ENCODE measurements around the gene WWOX. TPM values are rescaled to one million over a fixed set of nuclear protein-coding genes. Genes with fewer than 3 reads are reported as not detected.

WWOX gene
- total and polyA plus RNA-seq, 2 experiments from 2014 or later: 17.0 to 39.8 TPM

GRCh38 chr16:78431701-78432100 lies 332.2 kb downstream of the WWOX start:
- Histone ChIP-seq H3K79me2 (no peaks in the 10 kb centered on the region), H3K4me2 (no peak overlapping the region), H3K4me1 (ENCODE audit: insufficient read depth) (no peaks in the 10 kb centered on the region), H3K27ac (no peak overlapping the region), H3K27me3 (no peaks in the 10 kb centered on the region), H3K36me3 (replicated peaks; ENCODE audit: insufficient read depth, low read depth) (no peaks in the 10 kb centered on the region), H3K4me3 (no peak overlapping the region), H2AFZ (no peak overlapping the region), H4K20me1 (ENCODE audit: insufficient read depth, poor library complexity, severe bottlenecking) (no peaks in the 10 kb centered on the region), H3K9me3 (ENCODE audit: low read depth) (no peaks in the 10 kb centered on the region), H3K9me2 (replicated peaks; ENCODE audit: insufficient read depth) (no peaks in the 10 kb centered on the region)
- DNase-seq (ENCODE audit: low spot score): no peak
- TF ChIP-seq EZH2 (IDR thresholded peaks at IDR 0.05; ENCODE audit: borderline replicate concordance): no peak
- TF ChIP-seq CTCF (IDR thresholded peaks at IDR 0.05; ENCODE audit: poor library complexity): no peak
- TF ChIP-seq EZH2phosphoT487 (IDR thresholded peaks at IDR 0.05; ENCODE audit: low read depth, severe bottlenecking, unreplicated experiment): no peak
- WGBS (ENCODE audit: low lambda C conversion rate, missing lambda C conversion rate): 85% methylated on average over 3 of the region's 3 CpGs

- WGBS (ENCODE audit: low lambda C conversion rate, missing lambda C conversion rate): 97% methylated on average over 17 of the region's 17 CpGs
- H4K20me1 ChIP-seq (ENCODE audit: insufficient read depth, poor library complexity, severe bottlenecking): no peaks in the 10 kb centered on the region
- no peaks in the 10 kb centered on the region for H3K4me1 ChIP-seq (ENCODE audit: insufficient read depth)
- H2AFZ ChIP-seq: no peak overlapping the region
- no peak overlapping the region for H3K27ac ChIP-seq
- no peak for DNase-seq (ENCODE audit: low spot score)
- no peaks in the 10 kb centered on the region for H3K27me3 ChIP-seq
- no peaks in the 10 kb centered on the region for H3K9me2 ChIP-seq (replicated peaks; ENCODE audit: insufficient read depth)
- no peaks in the 10 kb centered on the region for H3K79me2 ChIP-seq
- H3K4me2 ChIP-seq: no peak overlapping the region
- TF ChIP-seq EZH2phosphoT487 (IDR thresholded peaks at IDR 0.05; ENCODE audit: low read depth, severe bottlenecking, unreplicated experiment) (no peak), EZH2 (IDR thresholded peaks at IDR 0.05; ENCODE audit: borderline replicate concordance) (no peak), CTCF (IDR thresholded peaks at IDR 0.05; ENCODE audit: poor library complexity) (no peak)
- H3K4me3 ChIP-seq: no peak overlapping the region
- H3K36me3 ChIP-seq (replicated peaks; ENCODE audit: insufficient read depth, low read depth): no peaks in the 10 kb centered on the region
- H3K9me3 ChIP-seq (ENCODE audit: low read depth): no peaks in the 10 kb centered on the region
These were observed 333.0 kb downstream of the WWOX start for GRCh38 chr16:78432451-78432850.

GRCh38 chr16:78433116-78433515 lies 333.7 kb downstream of the WWOX start:
- no peak for DNase-seq (ENCODE audit: low spot score)
- Histone ChIP-seq H4K20me1 (ENCODE audit: insufficient read depth, poor library complexity, severe bottlenecking) (no peaks in the 10 kb centered on the region), H3K36me3 (replicated peaks; ENCODE audit: insufficient read depth, low read depth) (no peaks in the 10 kb centered on the region), H2AFZ (no peak overlapping the region), H3K27me3 (no peaks in the 10 kb centered on the region), H3K9me2 (replicated peaks; ENCODE audit: insufficient read depth) (no peaks in the 10 kb centered on the region), H3K4me1 (ENCODE audit: insufficient read depth) (no peaks in the 10 kb centered on the region), H3K9me3 (ENCODE audit: low read depth) (no peaks in the 10 kb centered on the region), H3K4me3 (no peak overlapping the region), H3K27ac (no peak overlapping the region), H3K4me2 (no peak overlapping the region), H3K79me2 (peaks cover 2% of the 10 kb centered on the region)
- TF ChIP-seq EZH2phosphoT487 (IDR thresholded peaks at IDR 0.05; ENCODE audit: low read depth, severe bottlenecking, unreplicated experiment) (no peak), EZH2 (IDR thresholded peaks at IDR 0.05; ENCODE audit: borderline replicate concordance) (no peak), CTCF (IDR thresholded peaks at IDR 0.05; ENCODE audit: poor library complexity) (no peak)
- 84% methylated on average over 2 of the region's 2 CpGs for WGBS (ENCODE audit: low lambda C conversion rate, missing lambda C conversion rate)

- 95% methylated on average over 4 of the region's 4 CpGs for WGBS (ENCODE audit: low lambda C conversion rate, missing lambda C conversion rate)
- H3K4me3 ChIP-seq: no peak overlapping the region
These were observed 334.9 kb downstream of the WWOX start for GRCh38 chr16:78434401-78434800.

More at GRCh38 chr16:78434401-78434800, 334.9 kb downstream of the WWOX start:
- no peak overlapping the region for H3K27ac ChIP-seq
- H3K9me3 ChIP-seq (ENCODE audit: low read depth): no peaks in the 10 kb centered on the region
- no peaks in the 10 kb centered on the region for H3K27me3 ChIP-seq
- no peak for DNase-seq (ENCODE audit: low spot score)
- no peak overlapping the region for H3K4me2 ChIP-seq
- no peaks in the 10 kb centered on the region for H4K20me1 ChIP-seq (ENCODE audit: insufficient read depth, poor library complexity, severe bottlenecking)
- TF ChIP-seq EZH2 (IDR thresholded peaks at IDR 0.05; ENCODE audit: borderline replicate concordance) (no peak), EZH2phosphoT487 (IDR thresholded peaks at IDR 0.05; ENCODE audit: low read depth, severe bottlenecking, unreplicated experiment) (no peak), CTCF (IDR thresholded peaks at IDR 0.05; ENCODE audit: poor library complexity) (no peak)
- peaks cover 2% of the 10 kb centered on the region for H3K79me2 ChIP-seq
- H3K4me1 ChIP-seq (ENCODE audit: insufficient read depth): no peaks in the 10 kb centered on the region
- H3K9me2 ChIP-seq (replicated peaks; ENCODE audit: insufficient read depth): no peaks in the 10 kb centered on the region
- H3K36me3 ChIP-seq (replicated peaks; ENCODE audit: insufficient read depth, low read depth): no peaks in the 10 kb centered on the region
- H2AFZ ChIP-seq: no peak overlapping the region

All from hepatocyte (in vitro differentiated cells).